Measurements from ENCODE around the gene PAQR5. TPM values are rescaled to one million over a fixed set of nuclear protein-coding genes. Genes with fewer than 3 reads are reported as not detected.
"Not testable (repeated sequence)": the region's sequence is repeated elsewhere in the genome, so short reads cannot be mapped to it uniquely, and the experiment has no call there.

The PAQR5 gene
- total RNA-seq, 1 experiment from 2014 or later: 28.9 TPM

GRCh38 chr15:69421498-69421897, 122.8 kb downstream of the PAQR5 start:
- DNase-seq (ENCODE audit: low spot score): no peak

- DNase-seq (ENCODE audit: low spot score): no peak
These were observed 123.7 kb downstream of the PAQR5 start for GRCh38 chr15:69422336-69422895.

GRCh38 chr15:69424001-69424400, 125.3 kb downstream of the PAQR5 start:
- no peak for DNase-seq (ENCODE audit: low spot score)

GRCh38 chr15:69424748-69425413, 126.2 kb downstream of the PAQR5 start:
- no peak for DNase-seq (ENCODE audit: low spot score)

GRCh38 chr15:69433831-69434230, 135.1 kb downstream of the PAQR5 start:
- DNase-seq (ENCODE audit: low spot score): no peak

GRCh38 chr15:69434238-69434637, 135.5 kb downstream of the PAQR5 start:
- DNase-seq (ENCODE audit: low spot score): no peak

- no peak for DNase-seq (ENCODE audit: low spot score)
These were observed 136.0 kb downstream of the PAQR5 start for GRCh38 chr15:69434679-69435078.

GRCh38 chr15:69435985-69436384, 137.3 kb downstream of the PAQR5 start:
- DNase-seq (ENCODE audit: low spot score): no peak

GRCh38 chr15:69436951-69437350, 138.2 kb downstream of the PAQR5 start:
- DNase-seq (ENCODE audit: low spot score): no peak

GRCh38 chr15:69439623-69440022, 140.9 kb downstream of the PAQR5 start:
- no peak for DNase-seq (ENCODE audit: low spot score)

GRCh38 chr15:69443032-69443611, 144.4 kb downstream of the PAQR5 start:
- DNase-seq (ENCODE audit: low spot score): no peak

GRCh38 chr15:69444686-69445085, 146.0 kb downstream of the PAQR5 start:
- no peak for DNase-seq (ENCODE audit: low spot score)

GRCh38 chr15:69446953-69447352, 148.2 kb downstream of the PAQR5 start:
- no peak for DNase-seq (ENCODE audit: low spot score)

GRCh38 chr15:69450221-69450620, 151.5 kb downstream of the PAQR5 start:
- not testable (repeated sequence) for DNase-seq (ENCODE audit: low spot score)

- DNase-seq (ENCODE audit: low spot score): no peak
These were observed 152.4 kb downstream of the PAQR5 start for GRCh38 chr15:69450968-69451695.

- no peak for DNase-seq (ENCODE audit: low spot score)
These were observed 153.4 kb downstream of the PAQR5 start for GRCh38 chr15:69451951-69452691.

- peak; percentile 99 for DNase-seq (ENCODE audit: low spot score)
These were observed 154.2 kb downstream of the PAQR5 start, which contains the start of gene RPLP1 for GRCh38 chr15:69452692-69453521. TSS of gene RPLP1 (plus strand) at chr15:69452818. CDS start at chr15:69452949, 131 bp downstream.

GRCh38 chr15:69454953-69455352, 156.2 kb downstream of the PAQR5 start:
- DNase-seq (ENCODE audit: low spot score): no peak

- no peak for DNase-seq (ENCODE audit: low spot score)
These were observed 157.8 kb downstream of the PAQR5 start for GRCh38 chr15:69456208-69457166.

Measured in HT-29 (cell line).